ENCODE data around the gene TRIM4.
"Not testable (repeated sequence)": the region's sequence is repeated elsewhere in the genome, so short reads cannot be mapped to it uniquely, and the experiment has no call there.

The TRIM4 gene

GRCh38 chr7:99920149-99920548 lies 819 bp upstream of the TRIM4 start:
- no peak overlapping the region for H3K4me3 ChIP-seq (ENCODE audit: low read depth, low read length)

- peak overlapping the region; percentile 67 for H3K4me3 ChIP-seq (ENCODE audit: low read depth, low read length)
Observed at GRCh38 chr7:99919814-99920112, 433 bp upstream of the TRIM4 start.

GRCh38 chr7:99910976-99911375 lies 8.4 kb downstream of the TRIM4 start:
- no peak overlapping the region for H3K4me3 ChIP-seq (ENCODE audit: low read depth, low read length)

GRCh38 chr7:99901581-99901980 lies 17.7 kb downstream of the TRIM4 start:
- no peak overlapping the region for H3K4me3 ChIP-seq (ENCODE audit: low read depth, low read length)

- no peak overlapping the region for H3K4me3 ChIP-seq (ENCODE audit: low read depth, low read length)
Observed at GRCh38 chr7:99899830-99900519, 19.4 kb downstream of the TRIM4 start.

- no peak overlapping the region for H3K4me3 ChIP-seq (ENCODE audit: low read depth, low read length)
Observed at GRCh38 chr7:99898836-99899235, 20.5 kb downstream of the TRIM4 start.

- no peak overlapping the region for H3K4me3 ChIP-seq (ENCODE audit: low read depth, low read length)
Observed at GRCh38 chr7:99898023-99898357, 21.3 kb downstream of the TRIM4 start.

GRCh38 chr7:99897322-99898022 lies 21.9 kb downstream of the TRIM4 start:
- no peak overlapping the region for H3K4me3 ChIP-seq (ENCODE audit: low read depth, low read length)

GRCh38 chr7:99894738-99895137 lies 24.6 kb downstream of the TRIM4 start:
- H3K4me3 ChIP-seq (ENCODE audit: low read depth, low read length): no peak overlapping the region

GRCh38 chr7:99893280-99893679 lies 26.1 kb downstream of the TRIM4 start:
- H3K4me3 ChIP-seq (ENCODE audit: low read depth, low read length): no peak overlapping the region

GRCh38 chr7:99890348-99890747 lies 29.0 kb downstream of the TRIM4 start:
- H3K4me3 ChIP-seq (ENCODE audit: low read depth, low read length): not testable (repeated sequence)

- H3K4me3 ChIP-seq (ENCODE audit: low read depth, low read length): not testable (repeated sequence)
Observed at GRCh38 chr7:99888366-99888765, 31.0 kb downstream of the TRIM4 start.

GRCh38 chr7:99881370-99881769 lies 38.0 kb downstream of the TRIM4 start:
- H3K4me3 ChIP-seq (ENCODE audit: low read depth, low read length): no peak overlapping the region

- H3K4me3 ChIP-seq (ENCODE audit: low read depth, low read length): no peak within 1 kb of the TSS
Observed at GRCh38 chr7:99876933-99877332, 42.4 kb downstream of the TRIM4 start, which contains the start of gene OR2AE1. Gene OR2AE1 (minus strand): TSS chr7:99877033. CDS start chr7:99877033, 0 bp downstream.

GRCh38 chr7:99876491-99876890 lies 42.8 kb downstream of the TRIM4 start:
- H3K4me3 ChIP-seq (ENCODE audit: low read depth, low read length): no peak overlapping the region

- H3K4me3 ChIP-seq (ENCODE audit: low read depth, low read length): no peak overlapping the region
Observed at GRCh38 chr7:99868246-99868645, 51.1 kb downstream of the TRIM4 start.

GRCh38 chr7:99867477-99867876 lies 51.9 kb downstream of the TRIM4 start:
- H3K4me3 ChIP-seq (ENCODE audit: low read depth, low read length): not testable (repeated sequence)

- no peak overlapping the region for H3K4me3 ChIP-seq (ENCODE audit: low read depth, low read length)
Observed at GRCh38 chr7:99863847-99864440, 55.4 kb downstream of the TRIM4 start.

GRCh38 chr7:99860281-99861127 lies 58.8 kb downstream of the TRIM4 start:
- H3K4me3 ChIP-seq (ENCODE audit: low read depth, low read length): no peak overlapping the region

- no peak overlapping the region for H3K4me3 ChIP-seq (ENCODE audit: low read depth, low read length)
Observed at GRCh38 chr7:99855236-99855635, 64.1 kb downstream of the TRIM4 start.

- H3K4me3 ChIP-seq (ENCODE audit: low read depth, low read length): no peak overlapping the region
Observed at GRCh38 chr7:99848420-99849216, 70.7 kb downstream of the TRIM4 start.

Measured in iPS-11a (cell line).